Activated CD4-positive, alpha-beta memory T cell treated with anti-CD3 and anti-CD28 coated beads for 36 hours (primary cell): ENCODE measurements around the gene PLAAT5. TPM values are rescaled to one million over a fixed set of nuclear protein-coding genes. Genes with fewer than 3 reads are reported as not detected.

Source experiments
- CTCF ChIA-PET: fragments of 350-600 bp; sonication (Branson Sonifier 250); formaldehyde crosslinking; loops from one replicate; lab custom pipeline; 2021; ENCODE audit warnings: antibody characterized with exemption, inconsistent platforms; lab: Charles Lee
- POLR2A ChIA-PET: fragments of 350-600 bp; sonication (Branson Sonifier 250); formaldehyde crosslinking; loops from one replicate; lab custom pipeline; 2021; ENCODE audit warnings: antibody characterized with exemption; lab: Charles Lee
- DNase-seq: peaks from one replicate; pipeline ENCODE4 v3.0.0-alpha.2; 2020
- H3K27ac Mint-ChIP-seq: one replicate; pipeline ENCODE4 v1.8.0; 2021; ENCODE audit warnings: mixed read lengths
- H3K27me3 Mint-ChIP-seq: one replicate; pipeline ENCODE4 v1.8.0; 2021; ENCODE audit warnings: mixed read lengths
- H3K36me3 Mint-ChIP-seq: one replicate; pipeline ENCODE4 v1.8.0; 2021; ENCODE audit warnings: mixed read lengths
- H3K4me1 Mint-ChIP-seq: one replicate; pipeline ENCODE4 v1.8.0; 2021; ENCODE audit warnings: low read depth, mixed read lengths
- H3K4me3 Mint-ChIP-seq: one replicate; pipeline ENCODE4 v1.8.0; 2021; ENCODE audit warnings: mild to moderate bottlenecking, mixed read lengths
- H3K9me3 Mint-ChIP-seq: one replicate; pipeline ENCODE4 v1.8.0; 2021; ENCODE audit warnings: mixed read lengths
- intact Hi-C: fragments of 100-400 bp; cut with micrococcal nuclease; formaldehyde crosslinking; loops from one replicate; pipeline ENCODE4 v1.15.1; 2023
- total RNA-seq, 2 experiments: library from RNA; stranded (reverse); gene quantifications; one replicate each; pipeline ENCODE4 v1.2.3, GENCODE V29; 2021

Gene PLAAT5
- total RNA-seq, 2 experiments from 2014 or later = 0.15 to 0.24 TPM

DNA sequence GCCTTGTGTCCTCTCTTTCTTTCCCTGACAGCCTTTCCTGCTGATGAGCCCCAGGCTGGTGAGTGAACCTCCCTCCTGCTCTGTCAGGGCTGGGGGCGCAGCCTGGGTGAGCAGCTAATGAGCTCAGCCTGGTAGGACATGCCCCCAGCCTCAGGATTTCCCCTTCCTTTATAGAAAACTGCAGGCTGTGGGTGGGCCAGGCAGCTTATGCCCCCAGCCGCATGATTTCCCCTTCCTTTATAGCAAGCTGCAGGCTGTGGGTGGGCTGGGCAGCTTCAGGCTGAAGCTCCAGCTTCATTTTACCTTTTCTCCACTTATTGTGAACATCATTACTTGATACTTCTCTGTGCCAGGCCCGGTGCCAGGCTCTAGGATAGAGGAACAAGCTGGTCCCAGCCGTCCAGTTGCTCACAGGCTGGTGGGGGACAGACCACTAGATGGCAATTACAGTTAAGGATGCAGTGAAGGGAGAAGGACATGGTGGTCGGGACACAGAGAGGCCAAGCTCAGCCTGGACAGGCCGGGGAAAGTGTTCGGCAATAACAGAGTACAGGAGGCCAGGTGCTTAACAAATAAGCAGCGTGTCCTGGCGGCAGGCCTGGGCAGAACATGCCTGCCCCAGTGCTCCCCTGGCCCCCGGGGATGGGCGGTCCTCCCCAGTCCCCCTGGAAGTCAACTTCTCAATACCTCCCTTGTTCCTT is 20.2 kb upstream of the PLAAT5 start:
- ChIA-PET POLR2A (no interaction called here), CTCF (no interaction called here)
- DNase-seq = no peak
- Mint-ChIP-seq H3K4me1 (no peaks in the 10 kb centered on the region), H3K27ac (no peak overlapping the region), H3K36me3 (no peaks in the 10 kb centered on the region), H3K9me3 (no peaks in the 10 kb centered on the region), H3K27me3 (no peaks in the 10 kb centered on the region), H3K4me3 (no peak overlapping the region)
- intact Hi-C loops = no loop called here

- intact Hi-C loops = no loop called here
- no peaks in the 10 kb centered on the region for H3K27me3 Mint-ChIP-seq
- H3K36me3 Mint-ChIP-seq = no peaks in the 10 kb centered on the region
- no peak for DNase-seq
- no peaks in the 10 kb centered on the region for H3K4me1 Mint-ChIP-seq
- no peaks in the 10 kb centered on the region for H3K9me3 Mint-ChIP-seq
- ChIA-PET CTCF (no interaction called here), POLR2A (interaction anchor here (0.6 kb wide), 1 partner anchor 13 kb away, joined by 3 read pairs; no protein-coding TSS in a partner anchor)
- no peak overlapping the region for H3K27ac Mint-ChIP-seq
- no peak overlapping the region for H3K4me3 Mint-ChIP-seq
These were observed 19.5 kb upstream of the PLAAT5 start for GRCh38 chr11:63510360-63511047.

- Mint-ChIP-seq H3K27ac (no peak overlapping the region), H3K4me1 (no peaks in the 10 kb centered on the region), H3K36me3 (no peaks in the 10 kb centered on the region), H3K9me3 (no peaks in the 10 kb centered on the region), H3K27me3 (no peaks in the 10 kb centered on the region), H3K4me3 (no peak overlapping the region)
- CTCF ChIA-PET = interaction anchor here (1.0 to 1.2 kb wide), 3 partner anchors 28 to 485 kb away, joined by 3 to 5 read pairs (median 3); partner anchors contain the start of gene PLAAT4
- POLR2A ChIA-PET = interaction anchor here (0.8 kb wide), 1 partner anchor 29 kb away, joined by 3 read pairs; no protein-coding TSS in a partner anchor
- no peak for DNase-seq
- intact Hi-C loops = no loop called here
These were observed 17.8 kb upstream of the PLAAT5 start for GRCh38 chr11:63508745-63509144.

GRCh38 chr11:63508009-63508408 is 17.0 kb upstream of the PLAAT5 start:
- Mint-ChIP-seq H3K36me3 (no peaks in the 10 kb centered on the region), H3K9me3 (no peaks in the 10 kb centered on the region), H3K27me3 (no peaks in the 10 kb centered on the region), H3K4me1 (no peaks in the 10 kb centered on the region), H3K4me3 (no peak overlapping the region), H3K27ac (no peak overlapping the region)
- POLR2A ChIA-PET = interaction anchor here (0.6 to 0.8 kb wide), 2 partner anchors 28 to 163 kb away, joined by 3 read pairs; no protein-coding TSS in a partner anchor
- CTCF ChIA-PET = interaction anchor here (0.7 to 1.2 kb wide), 4 partner anchors 29 to 484 kb away, joined by 3 to 5 read pairs (median 3); partner anchors contain the start of gene PLAAT4
- DNase-seq = peak; percentile 43
- intact Hi-C loops = no loop called here

GRCh38 chr11:63507511-63507910 is 16.5 kb upstream of the PLAAT5 start:
- intact Hi-C loops = no loop called here

GRCh38 chr11:63506876-63507275 is 15.9 kb upstream of the PLAAT5 start:
- no peak for DNase-seq
- intact Hi-C loops = no loop called here
- CTCF ChIA-PET = interaction anchor here (0.8 to 1.4 kb wide), 2 partner anchors 28 to 131 kb away, joined by 3 to 5 read pairs; no protein-coding TSS in a partner anchor

More at GRCh38 chr11:63507511-63507910, 16.5 kb upstream of the PLAAT5 start:
- H3K27me3 Mint-ChIP-seq = no peaks in the 10 kb centered on the region
- no peak overlapping the region for H3K4me3 Mint-ChIP-seq
- no peak for DNase-seq
- no peaks in the 10 kb centered on the region for H3K36me3 Mint-ChIP-seq
- H3K27ac Mint-ChIP-seq = no peak overlapping the region
- ChIA-PET CTCF (interaction anchor here (0.7 to 1.2 kb wide), 3 partner anchors 28 to 131 kb away, joined by 3 read pairs; no protein-coding TSS in a partner anchor), POLR2A (interaction anchor here (0.6 kb wide), 2 partner anchors 143 to 163 kb away, joined by 3 read pairs; no protein-coding TSS in a partner anchor)
- H3K4me1 Mint-ChIP-seq = peaks cover 2% of the 10 kb centered on the region
- H3K9me3 Mint-ChIP-seq = no peaks in the 10 kb centered on the region

GRCh38 chr11:63505857-63506528 is 15.0 kb upstream of the PLAAT5 start, which contains the start of gene LGALS12:
Gene LGALS12, plus strand, starts transcription at chr11:63506084. Its CDS starts 375 bp downstream, at chr11:63506459.
- CTCF ChIA-PET = interaction anchor here (1.4 kb wide), 1 partner anchor 27 kb away, joined by 5 read pairs; no protein-coding TSS in a partner anchor
- H3K36me3 Mint-ChIP-seq = no peaks in the 10 kb centered on the region
- no peak for DNase-seq
- peaks cover 1% of the 10 kb centered on the region for H3K9me3 Mint-ChIP-seq
- H3K4me1 Mint-ChIP-seq = peaks cover 6% of the 10 kb centered on the region
- no peaks in the 10 kb centered on the region for H3K27me3 Mint-ChIP-seq
- POLR2A ChIA-PET = interaction anchor here (0.5 kb wide), 1 partner anchor 106 kb away, joined by 5 read pairs; no protein-coding TSS in a partner anchor
- no peak within 1 kb of the TSS for H3K4me3 Mint-ChIP-seq
- intact Hi-C loops = no loop called here
- no peak within 1 kb of the TSS for H3K27ac Mint-ChIP-seq

More at GRCh38 chr11:63506876-63507275, 15.9 kb upstream of the PLAAT5 start:
- Mint-ChIP-seq H3K4me3 (no peak overlapping the region), H3K36me3 (no peaks in the 10 kb centered on the region), H3K27me3 (no peaks in the 10 kb centered on the region), H3K27ac (no peak overlapping the region), H3K4me1 (peaks cover 6% of the 10 kb centered on the region), H3K9me3 (no peaks in the 10 kb centered on the region)
- POLR2A ChIA-PET = interaction anchor here (0.5 to 0.6 kb wide), 3 partner anchors 26 to 144 kb away, joined by 3 to 5 read pairs (median 4); no protein-coding TSS in a partner anchor

DNA sequence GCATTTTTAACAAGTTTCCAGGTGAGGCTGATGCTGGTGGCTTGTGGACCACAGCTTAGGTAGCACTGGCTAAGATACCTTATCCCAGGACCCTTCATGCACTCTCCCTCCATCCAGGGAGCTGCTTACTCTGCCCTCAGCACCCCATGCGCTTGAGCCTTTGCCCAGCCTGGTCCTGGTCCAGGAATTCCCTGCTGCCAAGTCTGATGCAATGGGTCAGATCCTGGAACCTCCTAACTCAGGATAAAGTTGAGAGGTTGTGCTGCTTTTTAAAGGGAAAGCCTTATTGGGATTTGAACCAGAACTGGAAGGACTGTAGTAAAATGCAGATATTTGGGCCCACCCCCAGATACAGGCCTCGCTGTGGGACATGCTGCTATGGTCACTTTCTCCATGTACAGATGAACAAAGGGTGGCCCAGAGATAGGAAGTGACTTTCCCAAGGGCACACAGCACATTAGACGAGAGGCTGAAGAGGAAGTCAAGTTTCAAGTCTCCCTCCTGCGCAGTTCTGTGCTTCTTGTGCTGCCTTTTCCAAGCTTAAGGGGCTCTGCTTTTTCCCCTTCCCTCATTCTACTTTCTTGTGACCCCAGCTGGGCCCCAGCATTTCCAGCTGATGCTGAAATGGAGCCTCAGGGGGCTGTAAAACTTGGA is 14.1 kb upstream of the PLAAT5 start:
- peaks cover 10% of the 10 kb centered on the region for H3K9me3 Mint-ChIP-seq
- no peak overlapping the region for H3K27ac Mint-ChIP-seq
- ChIA-PET CTCF (interaction anchor here (0.6 to 1.3 kb wide), 2 partner anchors 26 to 78 kb away, joined by 3 read pairs; no protein-coding TSS in a partner anchor), POLR2A (no interaction called here)
- H3K4me1 Mint-ChIP-seq = peaks cover 6% of the 10 kb centered on the region
- peaks cover 6% of the 10 kb centered on the region for H3K36me3 Mint-ChIP-seq
- no peaks in the 10 kb centered on the region for H3K27me3 Mint-ChIP-seq
- DNase-seq = no peak
- intact Hi-C loops = no loop called here
- no peak overlapping the region for H3K4me3 Mint-ChIP-seq

GRCh38 chr11:63504054-63504453 is 13.1 kb upstream of the PLAAT5 start:
- H3K36me3 Mint-ChIP-seq = peaks cover 7% of the 10 kb centered on the region
- no peak for DNase-seq
- peaks cover 6% of the 10 kb centered on the region for H3K4me1 Mint-ChIP-seq
- peaks cover 19% of the 10 kb centered on the region for H3K9me3 Mint-ChIP-seq
- peaks cover 3% of the 10 kb centered on the region for H3K27me3 Mint-ChIP-seq
- POLR2A ChIA-PET = interaction anchor here (0.5 kb wide), 1 partner anchor 62 kb away, joined by 3 read pairs; no protein-coding TSS in a partner anchor
- CTCF ChIA-PET = interaction anchor here (1.3 kb wide), 1 partner anchor 25 kb away, joined by 3 read pairs; no protein-coding TSS in a partner anchor
- H3K4me3 Mint-ChIP-seq = no peak overlapping the region
- no peak overlapping the region for H3K27ac Mint-ChIP-seq
- intact Hi-C loops = no loop called here

DNA sequence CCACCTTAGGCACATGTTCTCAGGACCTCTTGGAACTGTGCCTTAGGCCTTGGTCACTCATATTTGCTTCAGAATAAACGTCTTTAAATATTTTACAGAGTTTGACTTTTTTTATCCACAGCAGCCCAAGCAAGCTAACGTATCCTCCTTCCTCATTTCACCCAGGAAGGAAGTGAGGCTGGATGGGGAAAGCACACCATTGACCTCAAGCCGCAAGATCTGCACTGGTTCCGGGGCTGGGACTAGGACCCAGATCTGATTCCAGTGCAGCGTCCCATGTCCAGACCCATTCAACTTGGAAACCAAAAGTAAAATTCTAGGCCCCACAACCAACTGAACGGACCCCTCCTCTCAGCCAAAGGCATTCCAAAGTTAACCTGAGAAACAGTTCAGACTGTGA is 12.5 kb upstream of the PLAAT5 start:
- H3K4me1 Mint-ChIP-seq = peaks cover 6% of the 10 kb centered on the region
- H3K36me3 Mint-ChIP-seq = peaks cover 7% of the 10 kb centered on the region
- peaks cover 19% of the 10 kb centered on the region for H3K9me3 Mint-ChIP-seq
- ChIA-PET POLR2A (no interaction called here), CTCF (no interaction called here)
- H3K27ac Mint-ChIP-seq = no peak overlapping the region
- intact Hi-C loops = no loop called here
- H3K27me3 Mint-ChIP-seq = peaks cover 3% of the 10 kb centered on the region
- no peak overlapping the region for H3K4me3 Mint-ChIP-seq
- DNase-seq = no peak

GRCh38 chr11:63502252-63502820 is 11.4 kb upstream of the PLAAT5 start:
- no peak for DNase-seq
- Mint-ChIP-seq H3K4me3 (no peak overlapping the region), H3K4me1 (peaks cover 6% of the 10 kb centered on the region), H3K27me3 (peaks cover 8% of the 10 kb centered on the region), H3K27ac (no peak overlapping the region), H3K36me3 (peaks cover 7% of the 10 kb centered on the region), H3K9me3 (peaks cover 19% of the 10 kb centered on the region)
- POLR2A ChIA-PET = no interaction called here
- intact Hi-C loops = no loop called here
- CTCF ChIA-PET = interaction anchor here (0.6 kb wide), 1 partner anchor 233 kb away, joined by 3 read pairs; no protein-coding TSS in a partner anchor
